Glomerular visceral epithelial cell (primary cell): ENCODE data around the gene C15orf40.
"Not testable (repeated sequence)": the region's sequence is repeated elsewhere in the genome, so short reads cannot be mapped to it uniquely, and the experiment has no call there.

Source experiments
- DNase-seq: peaks from one replicate; pipeline ENCODE4 v3.0.0-alpha.2; 2016; ENCODE audit errors: extremely low spot score

Gene C15orf40

DNA sequence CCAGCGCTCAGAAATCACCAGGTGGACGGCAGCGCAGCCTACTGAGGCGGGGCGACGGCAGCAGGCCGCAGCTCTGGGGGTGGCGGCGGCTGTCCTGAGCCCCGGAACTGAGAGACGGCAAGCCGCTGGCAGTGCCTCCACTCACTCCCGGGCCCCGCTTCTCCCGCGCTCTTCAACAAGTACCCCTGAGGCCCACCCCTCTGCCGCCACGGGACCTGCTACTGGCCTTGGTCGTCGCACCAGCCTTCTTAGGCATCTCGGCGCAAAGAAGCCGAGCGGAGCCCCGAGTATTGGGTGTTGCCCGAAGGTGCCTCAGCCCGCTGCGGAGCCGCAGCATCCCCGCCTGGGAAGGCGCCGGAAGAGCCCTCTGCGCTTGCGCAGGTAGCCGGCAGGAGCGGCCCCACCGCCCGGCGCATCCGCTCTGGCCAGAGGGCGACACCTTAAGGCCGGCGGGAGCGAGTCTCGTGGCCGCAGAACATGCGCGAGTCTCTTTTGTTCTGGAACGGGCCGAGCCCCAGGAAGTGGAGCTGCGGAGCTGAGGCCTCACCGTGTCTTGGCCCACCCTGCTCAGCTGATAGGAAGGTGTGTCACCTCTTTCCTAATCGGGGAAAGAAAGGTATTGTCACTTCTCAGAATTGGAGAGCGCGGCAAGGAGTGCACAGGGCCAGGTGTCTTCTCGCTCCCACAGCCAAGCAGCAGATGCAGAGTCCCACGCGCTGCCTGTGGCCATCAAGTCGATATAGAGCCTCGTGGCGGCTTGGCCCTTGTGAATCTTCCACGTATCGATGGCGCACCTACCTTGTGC lies at the start of gene C15orf40:
TSS of gene C15orf40 (minus strand) at position 369 of the 805 bp plus-strand sequence. CDS start at position 337, 32 bp downstream.
- peak; percentile 95 for DNase-seq

DNA sequence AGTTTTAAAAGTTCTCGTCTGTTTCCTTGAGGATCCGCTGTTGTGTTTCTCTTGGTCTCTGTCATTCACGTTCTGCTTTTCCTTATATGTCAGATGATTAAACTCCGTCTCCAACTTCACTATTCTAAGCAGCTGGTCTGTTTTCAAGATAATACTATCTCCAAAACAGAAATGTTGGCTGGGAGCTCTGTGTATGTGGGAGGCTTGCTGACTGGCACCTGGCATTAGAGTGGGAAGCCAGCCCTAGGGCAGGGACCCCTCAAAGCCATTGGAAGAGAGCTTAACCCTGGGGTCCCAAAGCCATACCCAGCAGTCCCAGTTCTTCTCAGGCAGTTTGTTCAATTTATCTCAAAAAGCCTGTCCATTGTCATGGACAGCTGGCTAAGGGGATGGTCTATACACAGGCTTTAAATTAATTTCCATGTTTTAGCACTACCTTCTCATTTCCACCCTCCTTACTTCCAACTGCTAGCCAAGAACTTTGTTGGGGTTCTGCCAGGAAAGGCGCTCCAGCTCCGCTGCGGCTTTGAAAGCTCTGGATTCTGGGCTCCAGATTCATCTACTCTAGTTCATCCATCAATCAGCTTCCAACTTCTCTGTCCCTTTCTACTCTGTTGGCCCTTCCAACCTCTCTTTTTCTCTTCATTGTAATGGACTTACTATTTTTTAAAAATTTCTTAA lies 46.4 kb upstream of the C15orf40 start:
- DNase-seq: no peak

DNA sequence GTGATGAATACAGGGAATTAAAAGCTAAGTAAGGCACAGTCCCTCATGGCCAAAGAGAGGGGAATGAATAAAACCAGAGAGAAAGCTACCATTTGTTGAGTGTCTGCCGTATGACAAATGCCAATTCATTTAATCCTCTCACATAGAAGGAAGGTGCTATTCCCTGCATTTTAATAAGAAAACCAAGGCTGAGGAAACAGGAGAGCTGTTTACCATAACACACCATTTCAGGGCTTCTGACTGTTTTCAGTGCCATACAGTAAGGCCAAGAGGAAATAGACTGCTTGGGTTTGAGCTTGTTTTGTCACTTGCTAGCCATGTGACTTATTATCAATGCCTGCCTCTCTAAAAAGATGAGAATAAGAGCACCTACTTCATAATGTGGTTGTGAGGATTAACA lies 45.6 kb upstream of the C15orf40 start:
- DNase-seq: no peak

DNA sequence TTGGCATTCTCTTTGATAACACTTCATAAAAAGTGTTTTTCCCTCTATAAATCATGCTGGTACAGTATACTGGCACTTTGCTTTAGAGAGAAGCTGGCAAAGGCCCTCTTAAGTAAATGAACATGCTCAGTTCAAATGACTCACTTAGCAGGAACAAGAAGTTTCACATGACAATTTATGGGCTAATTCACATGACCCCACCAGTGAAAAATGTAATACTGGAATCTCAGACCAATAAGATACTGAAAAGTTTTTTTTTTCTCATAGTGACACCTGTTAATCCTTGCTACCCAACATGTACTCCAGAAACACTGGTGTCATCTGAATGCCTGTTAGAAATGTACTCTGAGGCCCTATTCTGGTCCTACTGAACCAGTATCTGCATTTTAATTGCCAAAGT lies 41.7 kb upstream of the C15orf40 start:
- peak; percentile 76 for DNase-seq

DNA sequence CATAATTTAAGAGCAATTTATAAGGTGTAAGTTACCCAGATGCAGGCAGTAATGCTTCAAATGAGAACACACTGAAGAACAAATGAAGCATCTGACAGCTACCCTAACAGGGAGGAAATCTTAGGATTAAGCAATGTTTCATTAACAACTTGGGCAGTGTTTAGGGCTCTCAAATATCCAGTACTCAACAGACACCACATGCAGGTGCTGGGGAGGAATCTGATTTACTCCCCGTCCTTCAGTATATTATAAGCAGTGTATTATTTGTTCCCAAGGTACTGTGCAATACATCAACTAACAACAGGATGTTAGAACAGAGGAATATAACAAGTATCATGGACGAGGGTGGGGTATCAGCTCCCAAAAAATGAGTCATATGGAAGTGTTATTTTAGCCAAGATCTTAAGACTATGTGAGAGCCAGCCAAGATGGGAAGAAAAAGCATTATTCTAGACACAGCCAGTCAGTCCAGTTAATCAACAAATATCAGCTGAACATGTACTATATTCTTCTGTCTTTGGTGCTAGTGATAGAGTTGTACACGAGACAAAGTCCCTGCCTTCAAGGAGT lies 35.2 kb upstream of the C15orf40 start:
- no peak for DNase-seq

DNA sequence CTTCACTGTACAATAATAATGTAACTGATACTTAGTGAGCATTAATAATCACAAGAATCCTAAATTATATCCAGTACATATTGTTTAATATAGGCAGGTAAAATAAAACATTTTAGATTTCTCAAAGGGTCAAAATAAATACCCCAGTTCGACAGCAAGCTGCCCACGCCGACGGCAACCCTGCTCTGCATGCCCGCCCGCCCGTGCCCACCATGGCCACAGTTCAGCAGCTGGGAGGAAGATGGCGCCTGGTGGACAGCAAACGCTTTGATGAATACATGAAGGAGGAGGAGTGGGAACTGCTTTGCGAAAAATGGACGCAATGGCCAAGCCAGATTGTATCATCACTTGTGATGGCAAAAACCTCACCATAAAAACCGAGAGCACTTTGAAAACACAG lies 32.7 kb upstream of the C15orf40 start:
- no peak for DNase-seq

DNA sequence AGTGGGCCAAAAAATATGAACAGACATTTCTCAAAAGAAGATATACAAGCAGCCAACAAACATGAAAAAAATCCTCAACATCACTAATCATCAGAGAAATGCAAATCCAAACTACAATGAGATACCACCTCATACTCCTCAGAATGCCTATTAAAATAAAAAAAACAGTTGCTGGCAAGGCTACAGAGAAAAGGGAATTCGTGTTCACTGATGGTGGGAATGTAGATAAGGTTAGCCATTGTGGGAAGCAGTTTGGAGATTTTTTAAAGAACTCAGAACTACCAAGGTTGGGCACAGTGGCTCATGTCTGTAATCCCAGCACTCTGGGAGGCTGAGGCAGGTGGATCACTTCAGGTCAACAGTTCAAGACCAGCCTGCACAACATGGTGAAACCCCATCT lies 27.8 kb upstream of the C15orf40 start:
- DNase-seq: no peak

DNA sequence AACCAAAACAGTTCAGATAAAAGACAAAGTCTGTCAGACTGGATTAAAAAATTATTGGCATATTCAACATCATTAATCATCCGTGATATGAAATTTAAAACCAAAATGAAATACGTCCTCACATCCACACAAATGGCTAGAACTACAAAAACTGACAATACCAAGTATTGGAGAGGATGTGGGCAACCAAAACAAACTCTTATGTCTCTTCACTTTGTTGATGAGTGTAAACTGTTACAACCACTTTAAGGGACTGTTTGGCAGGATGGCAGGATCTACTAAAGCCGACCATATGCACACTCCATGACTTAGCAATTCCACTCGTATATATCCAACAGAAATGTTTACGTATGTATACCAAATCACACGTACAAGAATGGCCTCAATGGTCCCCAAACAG lies 24.8 kb upstream of the C15orf40 start:
- no peak for DNase-seq

DNA sequence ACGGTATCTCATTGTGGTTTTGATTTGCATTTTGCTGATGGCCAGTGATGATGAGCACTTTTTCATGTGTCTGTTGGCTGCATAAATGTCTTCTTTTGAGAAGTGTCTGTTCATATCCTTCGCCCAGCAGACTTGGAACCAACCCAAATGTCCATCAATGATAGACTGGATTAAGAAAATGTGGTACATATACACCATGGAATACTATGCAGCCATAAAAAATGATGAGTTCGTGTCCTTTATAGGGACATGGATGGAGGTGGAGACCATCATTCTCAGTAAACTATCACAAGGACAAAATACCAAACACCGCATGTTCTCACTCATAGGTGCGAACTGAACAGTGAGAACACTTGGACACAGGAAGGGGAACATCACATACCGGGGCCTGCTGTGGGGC lies 19.8 kb upstream of the C15orf40 start:
- DNase-seq: not testable (repeated sequence)

DNA sequence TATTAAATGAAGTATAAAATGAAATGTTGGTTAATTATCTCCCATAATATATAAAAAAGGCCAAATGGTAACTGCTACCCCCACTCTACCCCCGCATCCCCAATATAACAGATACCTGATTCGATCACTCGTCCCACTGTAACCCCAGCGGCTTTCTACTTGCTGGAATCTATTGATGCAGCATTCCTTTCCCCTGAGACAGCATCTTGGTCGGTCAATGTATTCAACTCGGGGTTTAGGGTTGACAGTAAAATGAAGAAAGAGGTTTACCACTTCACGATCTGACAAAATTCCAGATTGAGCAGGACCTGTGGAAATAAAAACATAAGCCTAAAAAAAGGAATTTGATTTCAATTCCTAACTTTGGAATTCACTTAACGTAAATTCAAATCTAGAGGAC lies 18.6 kb upstream of the C15orf40 start:
- DNase-seq: peak; percentile 72

DNA sequence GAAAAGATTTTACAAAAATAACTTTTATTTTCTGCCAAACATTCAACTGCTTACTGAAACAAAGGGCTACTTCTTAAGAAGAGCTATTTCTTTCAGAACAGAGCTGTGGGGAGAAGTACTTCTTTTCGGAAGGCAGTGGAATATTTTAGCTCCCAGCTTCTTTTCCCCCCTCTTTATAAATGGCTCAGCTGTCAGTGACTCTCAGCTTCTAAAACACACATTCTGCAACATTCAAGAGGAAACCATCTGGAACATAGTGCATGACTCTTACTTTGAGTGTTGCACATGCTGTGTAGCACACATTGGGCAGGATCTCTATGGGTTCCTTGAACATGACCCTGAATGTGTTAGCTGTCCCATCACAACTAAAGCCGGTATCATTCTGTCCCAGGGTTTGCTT lies 7.0 kb upstream of the C15orf40 start:
- no peak for DNase-seq

DNA sequence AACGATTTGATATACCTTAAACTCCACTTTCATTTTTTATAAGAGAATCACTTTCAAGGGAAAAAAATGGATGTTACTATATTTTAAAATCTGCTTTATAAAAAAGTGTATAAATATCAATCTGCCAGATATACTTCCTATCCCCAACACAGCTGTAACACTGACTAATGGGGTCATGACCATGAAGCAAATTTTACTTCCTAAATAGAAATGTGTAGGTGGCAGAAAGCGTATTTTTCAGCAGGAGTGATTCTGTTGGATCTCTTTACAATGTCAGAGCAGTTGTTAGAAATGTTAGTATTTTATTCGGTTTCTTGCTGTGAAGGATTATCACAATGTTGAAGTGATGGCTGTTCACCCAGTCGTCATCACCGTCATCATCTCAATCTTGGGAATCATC lies 5.5 kb upstream of the C15orf40 start:
- no peak for DNase-seq

DNA sequence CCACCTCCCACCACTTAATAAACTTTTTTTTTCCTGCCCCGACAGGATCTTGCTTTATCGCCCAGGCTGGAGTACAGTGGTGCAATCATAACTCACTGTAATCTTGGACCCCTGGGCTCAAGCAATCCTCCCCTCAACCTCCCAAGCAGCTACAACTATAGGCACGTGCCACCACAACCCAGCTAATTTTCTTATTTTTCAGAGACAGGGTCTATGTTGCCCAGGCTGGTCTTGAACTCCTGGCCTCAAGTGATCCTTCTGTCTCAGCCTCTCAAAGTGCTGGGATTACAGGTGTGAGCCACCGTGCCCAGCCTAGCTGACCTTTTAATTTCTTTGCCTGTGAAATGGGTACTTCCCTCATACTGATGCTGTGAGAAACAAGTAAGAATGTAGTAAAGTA lies 3.9 kb upstream of the C15orf40 start:
- no peak for DNase-seq

DNA sequence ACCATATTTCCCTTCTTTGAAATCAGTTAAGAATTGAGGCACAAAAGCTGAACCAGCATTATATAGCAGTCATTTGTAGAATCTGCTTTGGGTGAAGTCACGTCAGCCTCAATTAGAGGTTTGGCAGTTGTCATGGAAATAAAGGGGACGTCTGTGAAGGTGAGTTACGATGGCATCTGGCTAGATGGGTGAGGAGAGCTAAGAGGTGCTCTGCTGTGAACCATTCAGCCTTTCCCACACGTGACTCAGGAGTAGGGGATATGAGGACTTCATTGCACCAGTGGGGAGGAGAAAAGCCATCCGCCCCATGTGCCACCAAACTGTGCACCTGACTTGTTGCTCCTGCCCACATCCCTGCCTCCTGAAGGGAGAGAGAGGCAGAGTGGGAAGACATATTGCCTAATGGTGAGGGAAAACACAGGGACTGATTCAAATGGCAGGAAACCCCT lies 2.8 kb upstream of the C15orf40 start:
- no peak for DNase-seq

DNA sequence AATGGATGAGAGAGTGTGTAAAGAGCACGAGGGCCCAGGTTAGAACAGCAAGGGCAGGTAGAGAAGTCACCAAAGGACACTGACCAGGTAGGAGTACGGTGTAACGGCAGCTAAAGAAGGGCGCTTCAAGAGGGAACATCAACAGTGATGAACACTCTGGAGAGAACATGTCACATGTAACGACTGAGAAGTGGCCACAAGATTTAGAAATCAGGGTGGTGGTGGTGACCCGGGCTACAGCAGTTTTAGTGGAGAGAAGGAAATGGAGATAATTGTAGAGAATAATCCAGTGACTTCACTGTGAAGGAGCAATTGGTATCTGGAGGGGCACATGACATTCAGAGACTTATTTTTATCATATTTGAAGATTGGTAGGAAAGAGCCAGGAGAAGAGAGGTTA lies 1.2 kb upstream of the C15orf40 start:
- no peak for DNase-seq

DNA sequence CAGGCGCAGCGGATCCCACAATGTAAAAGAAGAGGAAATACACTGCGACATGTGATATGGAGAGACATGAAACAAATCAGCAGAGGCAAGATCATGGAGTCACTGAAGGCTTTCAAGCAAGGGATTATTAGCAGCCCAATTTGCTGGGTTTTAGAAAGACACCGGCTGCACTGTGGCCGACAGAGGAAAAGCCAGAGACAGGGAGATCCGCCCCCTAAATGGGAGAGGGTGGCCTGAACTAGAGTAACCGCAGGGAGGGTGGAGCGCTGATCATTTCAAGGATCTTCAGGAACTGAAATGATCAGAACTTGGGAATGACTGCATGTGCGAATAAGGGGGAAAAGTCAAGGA lies 612 bp upstream of the C15orf40 start:
- DNase-seq: no peak

DNA sequence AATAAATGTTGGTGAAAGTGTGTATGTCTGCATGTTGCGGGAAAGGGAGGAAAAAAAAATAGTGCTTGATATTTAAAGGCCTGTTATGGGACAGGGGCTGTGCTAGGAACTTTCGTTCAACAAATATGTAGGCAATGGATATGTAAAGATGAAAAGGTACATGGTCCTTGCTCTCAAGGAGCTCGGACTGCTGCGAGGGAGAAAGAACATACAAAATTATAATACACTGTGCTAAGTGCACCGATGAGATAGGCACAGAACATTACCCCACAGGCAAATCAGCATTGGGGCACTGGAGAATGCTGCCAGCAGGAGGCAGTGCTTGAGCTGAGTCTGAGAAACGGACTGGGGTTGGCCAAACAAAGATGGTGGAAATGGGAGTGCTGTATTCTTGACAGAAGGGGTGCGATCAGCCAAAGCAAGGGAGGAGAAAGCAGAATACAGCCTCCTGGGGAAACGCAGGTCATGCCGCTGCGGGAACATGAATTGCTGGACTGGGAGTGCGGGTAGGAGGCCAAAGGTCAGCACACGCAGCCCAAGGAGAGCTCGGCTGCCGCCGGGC lies 649 bp downstream of the C15orf40 start:
- DNase-seq: peak; percentile 70

DNA sequence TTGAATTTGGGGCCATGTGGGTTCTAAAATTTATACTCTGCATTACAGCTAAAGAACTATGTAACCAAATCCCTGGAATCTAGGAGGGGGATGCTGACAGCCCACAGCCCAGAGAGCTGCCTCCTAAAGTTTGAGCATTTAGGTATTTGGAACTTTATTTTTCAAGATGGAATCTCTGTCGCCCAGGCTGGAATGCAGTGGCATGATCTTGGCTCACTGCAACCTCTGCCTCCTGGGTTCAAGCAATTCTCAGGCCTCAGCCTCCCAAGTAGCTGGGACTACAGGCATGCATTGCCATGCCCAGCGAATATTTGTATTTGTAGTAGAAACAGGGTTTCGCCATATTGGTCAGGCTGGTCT lies 10.8 kb downstream of the C15orf40 start:
- DNase-seq: not testable (repeated sequence)

DNA sequence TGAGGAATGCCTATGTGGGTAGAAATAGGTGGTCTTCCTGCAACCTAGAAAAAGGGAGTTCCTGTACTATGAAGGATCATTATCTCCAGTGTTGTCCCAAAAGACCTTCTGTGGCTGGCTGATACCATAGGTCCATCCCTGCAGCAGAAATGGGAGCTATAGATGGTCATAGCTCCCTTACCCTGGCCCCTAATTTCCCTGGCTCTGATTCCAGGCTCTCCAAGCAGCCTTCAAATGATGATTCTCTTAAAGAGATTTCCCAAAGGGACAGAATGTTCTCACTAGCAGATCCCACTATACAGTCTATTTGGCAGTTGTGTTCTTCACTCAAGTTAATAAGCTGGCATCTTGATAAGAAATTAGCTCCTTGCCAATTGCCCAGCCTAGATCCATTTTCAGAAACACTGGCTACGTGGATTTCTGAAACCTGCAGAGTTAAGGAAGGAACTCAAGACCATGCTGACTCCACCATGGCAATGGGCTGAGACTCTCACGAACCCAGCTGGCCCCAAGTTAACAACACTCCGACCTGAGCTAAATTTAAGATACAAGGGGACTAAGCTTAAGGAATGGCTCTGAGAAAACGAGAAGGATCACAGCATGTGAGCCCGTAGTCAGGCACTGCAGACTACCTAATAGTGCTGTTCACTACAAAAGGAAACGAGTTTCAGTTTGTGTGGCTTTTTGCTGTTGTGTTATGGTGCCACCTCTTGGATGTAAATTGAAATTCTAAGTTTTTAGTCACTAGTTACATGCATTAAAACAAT lies 11.4 kb downstream of the C15orf40 start:
- DNase-seq: peak; percentile 65

DNA sequence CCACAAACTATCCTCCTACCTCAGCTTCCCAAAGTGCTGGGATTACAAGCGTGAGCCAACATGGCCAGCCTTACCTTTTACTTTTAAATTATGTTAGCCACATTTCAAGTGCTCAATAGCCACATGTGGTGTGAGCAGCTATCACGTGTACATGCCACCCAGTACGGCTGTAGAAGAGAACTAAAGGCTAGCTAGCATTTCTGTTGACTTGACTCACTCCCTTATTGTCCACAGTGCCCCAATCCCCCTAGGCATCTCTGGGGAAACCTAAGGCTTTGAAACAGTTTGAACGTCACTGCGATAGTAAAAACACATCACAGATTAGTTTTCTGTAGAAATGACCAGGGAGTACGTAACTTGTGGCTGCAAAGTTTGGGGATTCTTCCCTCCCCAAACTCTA lies 12.0 kb downstream of the C15orf40 start:
- no peak for DNase-seq

DNA sequence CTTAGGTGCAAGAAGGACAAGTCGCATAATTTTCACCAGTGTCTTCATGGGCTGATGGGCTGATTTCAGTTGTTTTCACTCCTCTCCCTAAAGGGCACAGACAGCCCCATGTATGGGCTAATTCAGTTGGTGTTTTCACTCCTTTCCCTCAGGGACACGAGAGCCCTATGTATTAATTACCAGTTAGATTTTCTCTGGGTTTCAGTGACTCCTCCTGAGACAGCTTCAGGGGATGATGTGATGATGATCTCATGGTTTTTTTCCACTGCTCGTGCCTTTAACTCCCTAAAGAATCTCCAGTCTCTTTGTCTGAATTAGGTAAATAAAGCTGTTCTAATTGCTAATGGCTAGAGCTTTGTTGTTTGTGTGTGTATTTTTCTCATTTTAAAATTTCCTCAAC lies 15.5 kb downstream of the C15orf40 start:
- DNase-seq: no peak

DNA sequence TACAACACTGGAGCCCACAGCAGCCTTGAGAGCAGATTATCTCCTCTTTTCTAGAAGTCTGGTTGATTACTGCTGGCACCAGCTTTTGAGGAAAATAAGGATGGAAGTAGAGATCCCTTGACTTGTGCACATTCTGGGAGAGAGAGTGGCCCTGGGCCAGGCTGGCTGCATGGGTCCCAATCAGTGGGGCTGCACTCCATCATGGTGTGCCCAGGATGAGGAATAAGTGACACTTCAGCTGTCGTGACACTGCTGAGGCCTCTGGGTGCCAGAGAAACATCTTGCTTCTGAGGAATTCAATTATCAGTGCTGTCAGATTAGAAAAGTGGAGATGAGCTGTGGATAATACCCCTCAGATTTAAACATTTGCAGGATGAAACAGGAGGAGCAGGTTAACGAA lies 16.4 kb downstream of the C15orf40 start:
- no peak for DNase-seq
